CD4-positive, alpha-beta T cell treated with Interleukin-12 subunit alpha and Interleukin-12 subunit beta, for 1 hour (primary cell): ENCODE results near the gene GNAZ.

Source experiments
- DNase-seq: peaks from one replicate; pipeline ENCODE4 v3.0.0-alpha.2; 2020

Gene GNAZ

GRCh38 chr22:23095733-23096342 lies 25.5 kb downstream of the GNAZ start:
- DNase-seq, result no peak

- DNase-seq, result no peak
These were observed 27.3 kb downstream of the GNAZ start for GRCh38 chr22:23097412-23098229.

GRCh38 chr22:23098230-23098705 lies 27.9 kb downstream of the GNAZ start:
- no peak for DNase-seq

- DNase-seq, result no peak
These were observed 28.6 kb downstream of the GNAZ start for GRCh38 chr22:23098718-23099530.

- no peak for DNase-seq
These were observed 29.1 kb downstream of the GNAZ start for GRCh38 chr22:23099531-23099804.

- no peak for DNase-seq
These were observed 29.9 kb downstream of the GNAZ start for GRCh38 chr22:23100124-23100801.

GRCh38 chr22:23101524-23101923 lies 31.2 kb downstream of the GNAZ start:
- DNase-seq, result no peak

GRCh38 chr22:23102002-23102655 lies 31.8 kb downstream of the GNAZ start:
- no peak for DNase-seq

GRCh38 chr22:23102776-23103175 lies 32.5 kb downstream of the GNAZ start:
- no peak for DNase-seq

- DNase-seq, result no peak
These were observed 33.1 kb downstream of the GNAZ start for GRCh38 chr22:23103199-23103954.

GRCh38 chr22:23104187-23104971 lies 34.1 kb downstream of the GNAZ start:
- DNase-seq, result no peak

- no peak for DNase-seq
These were observed 35.0 kb downstream of the GNAZ start for GRCh38 chr22:23105304-23105703.

- no peak for DNase-seq
These were observed 35.6 kb downstream of the GNAZ start for GRCh38 chr22:23105919-23106318.

GRCh38 chr22:23106344-23106743 lies 36.0 kb downstream of the GNAZ start:
- DNase-seq, result no peak

- no peak for DNase-seq
These were observed 36.6 kb downstream of the GNAZ start for GRCh38 chr22:23106906-23107367.

- DNase-seq, result no peak
These were observed 37.3 kb downstream of the GNAZ start for GRCh38 chr22:23107487-23108248.

GRCh38 chr22:23108249-23109078 lies 38.1 kb downstream of the GNAZ start:
- DNase-seq, result no peak

GRCh38 chr22:23109079-23109347 lies 38.7 kb downstream of the GNAZ start:
- DNase-seq, result no peak

GRCh38 chr22:23109441-23109978 lies 39.2 kb downstream of the GNAZ start:
- no peak for DNase-seq
